ENCODE results near the gene GPR107.

DNA sequence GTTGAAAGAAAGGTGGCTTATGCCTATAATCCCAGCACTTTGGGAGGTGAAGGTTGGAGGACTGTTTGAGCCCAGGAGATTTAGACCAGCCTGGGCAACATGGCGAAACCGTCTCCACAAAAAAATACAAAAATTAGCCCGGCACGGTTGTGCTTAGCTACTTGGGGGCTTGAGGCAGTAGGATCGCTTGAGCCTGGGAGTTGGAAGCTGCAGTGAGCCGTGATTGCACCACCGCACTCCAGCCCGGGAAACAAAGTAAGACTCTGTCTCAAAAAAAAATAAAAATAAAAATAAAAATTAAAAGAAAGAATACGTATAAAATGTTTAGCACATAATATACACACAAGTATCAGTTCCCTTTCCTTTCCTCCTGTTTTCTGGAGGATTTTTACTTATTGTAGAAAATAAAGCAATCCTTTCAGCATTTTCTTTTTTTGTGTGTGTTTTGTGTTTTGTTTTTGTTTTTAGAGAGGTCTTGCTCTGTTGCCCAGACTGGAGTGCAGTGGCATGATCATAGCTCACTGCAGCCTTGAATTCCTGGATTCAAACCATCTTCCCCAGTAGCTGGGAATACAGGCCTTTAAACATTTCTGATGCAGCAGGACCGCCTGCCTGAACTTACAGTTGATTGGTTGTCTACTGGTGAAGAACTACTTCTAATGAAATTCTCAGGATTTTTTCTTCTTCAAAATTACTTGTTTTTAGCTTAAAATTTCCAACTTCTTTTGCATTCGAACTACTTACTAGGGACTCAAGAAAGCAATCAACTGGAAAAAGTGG lies 4.1 kb upstream of the GPR107 start:
- TF ChIP-seq, protein P1, sequence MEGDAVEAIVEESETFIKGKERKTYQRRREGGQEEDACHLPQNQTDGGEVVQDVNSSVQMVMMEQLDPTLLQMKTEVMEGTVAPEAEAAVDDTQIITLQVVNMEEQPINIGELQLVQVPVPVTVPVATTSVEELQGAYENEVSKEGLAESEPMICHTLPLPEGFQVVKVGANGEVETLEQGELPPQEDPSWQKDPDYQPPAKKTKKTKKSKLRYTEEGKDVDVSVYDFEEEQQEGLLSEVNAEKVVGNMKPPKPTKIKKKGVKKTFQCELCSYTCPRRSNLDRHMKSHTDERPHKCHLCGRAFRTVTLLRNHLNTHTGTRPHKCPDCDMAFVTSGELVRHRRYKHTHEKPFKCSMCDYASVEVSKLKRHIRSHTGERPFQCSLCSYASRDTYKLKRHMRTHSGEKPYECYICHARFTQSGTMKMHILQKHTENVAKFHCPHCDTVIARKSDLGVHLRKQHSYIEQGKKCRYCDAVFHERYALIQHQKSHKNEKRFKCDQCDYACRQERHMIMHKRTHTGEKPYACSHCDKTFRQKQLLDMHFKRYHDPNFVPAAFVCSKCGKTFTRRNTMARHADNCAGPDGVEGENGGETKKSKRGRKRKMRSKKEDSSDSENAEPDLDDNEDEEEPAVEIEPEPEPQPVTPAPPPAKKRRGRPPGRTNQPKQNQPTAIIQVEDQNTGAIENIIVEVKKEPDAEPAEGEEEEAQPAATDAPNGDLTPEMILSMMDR (IDR thresholded peaks at IDR 0.05) = no peak
- no peak for TF ChIP-seq NR2C2 (CRISPR knock-in tag; IDR thresholded peaks at IDR 0.05)
- TF ChIP-seq ELF4 (CRISPR knock-in tag; IDR thresholded peaks at IDR 0.05; ENCODE audit: low read depth) = no peak
- TF ChIP-seq, protein P2, sequence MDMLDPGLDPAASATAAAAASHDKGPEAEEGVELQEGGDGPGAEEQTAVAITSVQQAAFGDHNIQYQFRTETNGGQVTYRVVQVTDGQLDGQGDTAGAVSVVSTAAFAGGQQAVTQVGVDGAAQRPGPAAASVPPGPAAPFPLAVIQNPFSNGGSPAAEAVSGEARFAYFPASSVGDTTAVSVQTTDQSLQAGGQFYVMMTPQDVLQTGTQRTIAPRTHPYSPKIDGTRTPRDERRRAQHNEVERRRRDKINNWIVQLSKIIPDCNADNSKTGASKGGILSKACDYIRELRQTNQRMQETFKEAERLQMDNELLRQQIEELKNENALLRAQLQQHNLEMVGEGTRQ (CRISPR knock-in tag; IDR thresholded peaks at IDR 0.05) = no peak
- TF ChIP-seq, protein P3, sequence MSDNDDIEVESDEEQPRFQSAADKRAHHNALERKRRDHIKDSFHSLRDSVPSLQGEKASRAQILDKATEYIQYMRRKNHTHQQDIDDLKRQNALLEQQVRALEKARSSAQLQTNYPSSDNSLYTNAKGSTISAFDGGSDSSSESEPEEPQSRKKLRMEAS (CRISPR knock-in tag; IDR thresholded peaks at IDR 0.05) = no peak
- TF ChIP-seq TEAD4 (CRISPR knock-in tag; IDR thresholded peaks at IDR 0.05) = no peak
- no peak for TF ChIP-seq SMAD3 (CRISPR knock-in tag; IDR thresholded peaks at IDR 0.05; ENCODE audit: borderline replicate concordance)
- no peak for TF ChIP-seq TCF7 (CRISPR knock-in tag; IDR thresholded peaks at IDR 0.05; ENCODE audit: low read depth)
- TF ChIP-seq TP53 (CRISPR knock-in tag; IDR thresholded peaks at IDR 0.05) = no peak
- no peak for TF ChIP-seq CREB1 (CRISPR knock-in tag; IDR thresholded peaks at IDR 0.05)

All from WTC11 (cell line).